Suprapubic skin (tissue), 4 donors: ENCODE data around the gene MET.

Source experiments
- EP300 ChIP-seq: sonication (generic); formaldehyde crosslinking; IDR thresholded peaks from one replicate; pipeline ENCODE4 v1.6.1; 2017; ENCODE audit warnings: antibody characterized with exemption
- POLR2AphosphoS5 ChIP-seq, 3 donors: sonication (generic); formaldehyde crosslinking; IDR thresholded peaks; one replicate each; pipeline ENCODE4 v1.6.1; 2017; ENCODE audit warnings: antibody characterized with exemption in 3 of 3
- TF ChIP-seq, protein P1 (sequence below), 2 donors: fragments of 200-600 bp in 1 of 2; fragments of 450-650 bp in 1 of 2; sonication (generic) in 1 of 2; IDR thresholded peaks; one replicate each; pipeline ENCODE4 v1.5.1; 2016 to 2019; ENCODE audit warnings: antibody characterized with exemption in 2 of 2, mild to moderate bottlenecking in 1 of 2, moderate library complexity in 1 of 2

DNA sequence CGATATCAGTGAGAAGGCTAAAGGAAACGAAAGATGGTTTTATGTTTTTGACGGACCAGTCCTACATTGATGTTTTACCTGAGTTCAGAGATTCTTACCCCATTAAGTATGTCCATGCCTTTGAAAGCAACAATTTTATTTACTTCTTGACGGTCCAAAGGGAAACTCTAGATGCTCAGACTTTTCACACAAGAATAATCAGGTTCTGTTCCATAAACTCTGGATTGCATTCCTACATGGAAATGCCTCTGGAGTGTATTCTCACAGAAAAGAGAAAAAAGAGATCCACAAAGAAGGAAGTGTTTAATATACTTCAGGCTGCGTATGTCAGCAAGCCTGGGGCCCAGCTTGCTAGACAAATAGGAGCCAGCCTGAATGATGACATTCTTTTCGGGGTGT, 27.7 kb downstream of the MET start:
- TF ChIP-seq, protein P1, sequence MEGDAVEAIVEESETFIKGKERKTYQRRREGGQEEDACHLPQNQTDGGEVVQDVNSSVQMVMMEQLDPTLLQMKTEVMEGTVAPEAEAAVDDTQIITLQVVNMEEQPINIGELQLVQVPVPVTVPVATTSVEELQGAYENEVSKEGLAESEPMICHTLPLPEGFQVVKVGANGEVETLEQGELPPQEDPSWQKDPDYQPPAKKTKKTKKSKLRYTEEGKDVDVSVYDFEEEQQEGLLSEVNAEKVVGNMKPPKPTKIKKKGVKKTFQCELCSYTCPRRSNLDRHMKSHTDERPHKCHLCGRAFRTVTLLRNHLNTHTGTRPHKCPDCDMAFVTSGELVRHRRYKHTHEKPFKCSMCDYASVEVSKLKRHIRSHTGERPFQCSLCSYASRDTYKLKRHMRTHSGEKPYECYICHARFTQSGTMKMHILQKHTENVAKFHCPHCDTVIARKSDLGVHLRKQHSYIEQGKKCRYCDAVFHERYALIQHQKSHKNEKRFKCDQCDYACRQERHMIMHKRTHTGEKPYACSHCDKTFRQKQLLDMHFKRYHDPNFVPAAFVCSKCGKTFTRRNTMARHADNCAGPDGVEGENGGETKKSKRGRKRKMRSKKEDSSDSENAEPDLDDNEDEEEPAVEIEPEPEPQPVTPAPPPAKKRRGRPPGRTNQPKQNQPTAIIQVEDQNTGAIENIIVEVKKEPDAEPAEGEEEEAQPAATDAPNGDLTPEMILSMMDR (IDR thresholded peaks at IDR 0.05) = no peak
- TF ChIP-seq EP300 (no peak), POLR2AphosphoS5 (IDR thresholded peaks at IDR 0.05) (no peak)
